Kidney epithelial cell (primary cell): Measurements from ENCODE around the gene CMTM2. TPM values are rescaled to one million over a fixed set of nuclear protein-coding genes. Genes with fewer than 3 reads are reported as not detected.
"Not testable (repeated sequence)": the region's sequence is repeated elsewhere in the genome, so short reads cannot be mapped to it uniquely, and the experiment has no call there.

Source experiments
- DNase-seq: peaks from one replicate; pipeline ENCODE4 v3.0.0-alpha.2; 2010; ENCODE audit warnings: low read depth
- H3K27me3 ChIP-seq: 2 replicates; pipeline ENCODE4 v1.6.0; 2011; ENCODE audit warnings: low read length; ENCODE audit not compliant: control insufficient read depth, insufficient read depth
- H3K36me3 ChIP-seq: 2 replicates; pipeline ENCODE4 v1.5.1; 2011; ENCODE audit warnings: low read length; ENCODE audit not compliant: control insufficient read depth, insufficient read depth
- H3K4me3 ChIP-seq: 2 replicates; pipeline ENCODE4 v1.5.1; 2011; ENCODE audit warnings: low read depth, mild to moderate bottlenecking, control low read depth, low read length
- CTCF ChIP-seq: IDR thresholded peaks from 2 replicates; pipeline ENCODE4 v1.5.1; 2011; ENCODE audit warnings: mild to moderate bottlenecking, moderate library complexity, low read length, control low read depth, inconsistent platforms; ENCODE audit not compliant: insufficient read depth, poor library complexity, severe bottlenecking
- total RNA-seq: library from RNA; depleted of rRNA; stranded (reverse); fragments of >200 nt; gene quantifications from 2 replicates; pipeline ENCODE4 v1.2.3, GENCODE V29; 2015

CMTM2 gene
- total RNA-seq, 1 donor from 2014 or later: 0.54 TPM

- Histone ChIP-seq H3K27me3 (no peaks in the 10 kb centered on the region), H3K4me3 (no peak overlapping the region), H3K36me3 (peaks cover 2% of the 10 kb centered on the region)
- no peak for TF ChIP-seq CTCF
- DNase-seq: no peak
Measured at GRCh38 chr16:66563574-66564334, 15.5 kb upstream of the CMTM2 start.

- no peak for DNase-seq
- Histone ChIP-seq H3K36me3 (no peaks in the 10 kb centered on the region), H3K27me3 (no peaks in the 10 kb centered on the region), H3K4me3 (no peak within 1 kb of the TSS)
- TF ChIP-seq CTCF: no peak
Measured at GRCh38 chr16:66566051-66566901, 13.0 kb upstream of the CMTM2 start, which contains the start of gene CMTM1. CMTM1 (plus strand) TSS chr16:66566439; CDS start chr16:66566514, 75 bp downstream.

- not testable (repeated sequence) for H3K27me3 ChIP-seq, DNase-seq, H3K36me3 ChIP-seq, H3K4me3 ChIP-seq
Measured at GRCh38 chr16:66567270-66567669, 12.0 kb upstream of the CMTM2 start.

GRCh38 chr16:66568355-66568754 is 10.9 kb upstream of the CMTM2 start:
- no peak for TF ChIP-seq CTCF

GRCh38 chr16:66569131-66569530 is 10.1 kb upstream of the CMTM2 start:
- DNase-seq: no peak
- Histone ChIP-seq H3K4me3 (no peak overlapping the region), H3K36me3 (no peaks in the 10 kb centered on the region), H3K27me3 (no peaks in the 10 kb centered on the region)
- no peak for TF ChIP-seq CTCF

More at GRCh38 chr16:66568355-66568754, 10.9 kb upstream of the CMTM2 start:
- Histone ChIP-seq H3K27me3 (no peaks in the 10 kb centered on the region), H3K4me3 (no peak overlapping the region), H3K36me3 (no peaks in the 10 kb centered on the region)
- no peak for DNase-seq

GRCh38 chr16:66569827-66570405 is 9.3 kb upstream of the CMTM2 start:
- no peak overlapping the region for H3K4me3 ChIP-seq
- TF ChIP-seq CTCF: no peak
- no peaks in the 10 kb centered on the region for H3K27me3 ChIP-seq
- no peaks in the 10 kb centered on the region for H3K36me3 ChIP-seq
- no peak for DNase-seq
